NB4 (cell line): ENCODE data around the gene MPZL3.

Experiments used
- POLR2A ChIP-seq: IDR thresholded peaks from 2 replicates; pipeline ENCODE4 v1.6.1; 2011; ENCODE audit warnings: mild to moderate bottlenecking; ENCODE audit not compliant: insufficient read length; ENCODE audit errors: extremely low read depth
- TF ChIP-seq, protein P1 (sequence below): IDR thresholded peaks from one replicate; pipeline ENCODE4 v1.5.1; 2012; ENCODE audit warnings: low read depth, low read length

- TF ChIP-seq, protein P1, sequence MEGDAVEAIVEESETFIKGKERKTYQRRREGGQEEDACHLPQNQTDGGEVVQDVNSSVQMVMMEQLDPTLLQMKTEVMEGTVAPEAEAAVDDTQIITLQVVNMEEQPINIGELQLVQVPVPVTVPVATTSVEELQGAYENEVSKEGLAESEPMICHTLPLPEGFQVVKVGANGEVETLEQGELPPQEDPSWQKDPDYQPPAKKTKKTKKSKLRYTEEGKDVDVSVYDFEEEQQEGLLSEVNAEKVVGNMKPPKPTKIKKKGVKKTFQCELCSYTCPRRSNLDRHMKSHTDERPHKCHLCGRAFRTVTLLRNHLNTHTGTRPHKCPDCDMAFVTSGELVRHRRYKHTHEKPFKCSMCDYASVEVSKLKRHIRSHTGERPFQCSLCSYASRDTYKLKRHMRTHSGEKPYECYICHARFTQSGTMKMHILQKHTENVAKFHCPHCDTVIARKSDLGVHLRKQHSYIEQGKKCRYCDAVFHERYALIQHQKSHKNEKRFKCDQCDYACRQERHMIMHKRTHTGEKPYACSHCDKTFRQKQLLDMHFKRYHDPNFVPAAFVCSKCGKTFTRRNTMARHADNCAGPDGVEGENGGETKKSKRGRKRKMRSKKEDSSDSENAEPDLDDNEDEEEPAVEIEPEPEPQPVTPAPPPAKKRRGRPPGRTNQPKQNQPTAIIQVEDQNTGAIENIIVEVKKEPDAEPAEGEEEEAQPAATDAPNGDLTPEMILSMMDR, result no peak
- no peak for TF ChIP-seq POLR2A
These were observed 17.3 kb downstream of the MPZL3 start for GRCh38 chr11:118234833-118235232.
